ENCODE data around the gene FOXI2. TPM values are rescaled to one million over a fixed set of nuclear protein-coding genes. Genes with fewer than 3 reads are reported as not detected.

FOXI2 gene
- total RNA-seq, 1 experiment from 2014 or later, result not detected

GRCh38 chr10:127774766-127775559 is 38.0 kb downstream of the FOXI2 start:
- TF ChIP-seq CTCF (IDR thresholded peaks at IDR 0.05; ENCODE audit: unreplicated experiment), result no peak
- Mint-ChIP-seq H3K4me1 (ENCODE audit: low read depth, unreplicated experiment) (no peaks in the 10 kb centered on the region), H3K27ac (ENCODE audit: unreplicated experiment) (no peak overlapping the region), H3K9me3 (ENCODE audit: low read depth, unreplicated experiment) (no peaks in the 10 kb centered on the region), H3K27me3 (ENCODE audit: unreplicated experiment) (peaks cover 4% of the 10 kb centered on the region), H3K4me3 (ENCODE audit: low read depth, unreplicated experiment) (no peak overlapping the region), H3K36me3 (ENCODE audit: insufficient read depth, unreplicated experiment) (no peaks in the 10 kb centered on the region)
- intact Hi-C loops (cut with micrococcal nuclease; ENCODE audit: unreplicated experiment), result no loop called here
- no TSS peak for BruUV-seq (replicated peaks)
- peak; percentile 28 for DNase-seq
- CTCF ChIA-PET, result interaction anchor here (0.6 kb wide), 1 partner anchor 115 kb away, joined by 3 read pairs; no protein-coding TSS in a partner anchor

- no peak overlapping the region for H3K4me3 Mint-ChIP-seq (ENCODE audit: low read depth, unreplicated experiment)
- H3K9me3 Mint-ChIP-seq (ENCODE audit: low read depth, unreplicated experiment), result no peaks in the 10 kb centered on the region
- CTCF ChIA-PET, result interaction anchor here (0.6 kb wide), 1 partner anchor 192 kb away, joined by 4 read pairs; no protein-coding TSS in a partner anchor
- no peaks in the 10 kb centered on the region for H3K4me1 Mint-ChIP-seq (ENCODE audit: low read depth, unreplicated experiment)
- no peak overlapping the region for H3K27ac Mint-ChIP-seq (ENCODE audit: unreplicated experiment)
- H3K36me3 Mint-ChIP-seq (ENCODE audit: insufficient read depth, unreplicated experiment), result no peaks in the 10 kb centered on the region
- no peak for TF ChIP-seq CTCF (IDR thresholded peaks at IDR 0.05; ENCODE audit: unreplicated experiment)
- H3K27me3 Mint-ChIP-seq (ENCODE audit: unreplicated experiment), result peaks cover 8% of the 10 kb centered on the region
- BruUV-seq (replicated peaks), result no TSS peak
- no peak for DNase-seq
- intact Hi-C loops (cut with micrococcal nuclease; ENCODE audit: unreplicated experiment), result no loop called here
These were observed 39.8 kb downstream of the FOXI2 start for GRCh38 chr10:127776816-127777215.

DNA sequence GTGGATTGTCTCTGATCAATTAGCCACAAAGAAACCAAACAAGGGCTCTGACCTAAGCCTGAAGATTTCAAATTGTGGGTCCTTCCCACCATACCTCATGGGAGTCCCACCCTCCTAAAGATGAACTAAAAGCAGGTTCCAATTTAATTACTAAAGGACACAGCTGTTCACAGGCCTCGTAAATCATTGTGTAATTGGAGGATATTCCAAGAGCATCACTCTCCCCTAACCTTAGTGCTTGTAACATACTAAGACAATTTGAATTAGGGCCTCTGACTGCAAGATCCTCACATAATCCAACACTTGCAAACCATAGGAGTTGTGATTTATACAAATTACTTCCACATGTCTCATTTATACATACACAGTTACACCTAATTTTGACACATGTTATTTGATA is 44.4 kb downstream of the FOXI2 start:
- H3K27me3 Mint-ChIP-seq (ENCODE audit: unreplicated experiment), result peaks cover 22% of the 10 kb centered on the region
- no TSS peak for BruUV-seq (replicated peaks)
- H3K4me1 Mint-ChIP-seq (ENCODE audit: low read depth, unreplicated experiment), result no peaks in the 10 kb centered on the region
- no peak overlapping the region for H3K4me3 Mint-ChIP-seq (ENCODE audit: low read depth, unreplicated experiment)
- no peak for DNase-seq
- no peaks in the 10 kb centered on the region for H3K36me3 Mint-ChIP-seq (ENCODE audit: insufficient read depth, unreplicated experiment)
- CTCF ChIA-PET, result no interaction called here
- no peaks in the 10 kb centered on the region for H3K9me3 Mint-ChIP-seq (ENCODE audit: low read depth, unreplicated experiment)
- H3K27ac Mint-ChIP-seq (ENCODE audit: unreplicated experiment), result no peak overlapping the region
- intact Hi-C loops (cut with micrococcal nuclease; ENCODE audit: unreplicated experiment), result no loop called here
- TF ChIP-seq CTCF (IDR thresholded peaks at IDR 0.05; ENCODE audit: unreplicated experiment), result no peak

DNA sequence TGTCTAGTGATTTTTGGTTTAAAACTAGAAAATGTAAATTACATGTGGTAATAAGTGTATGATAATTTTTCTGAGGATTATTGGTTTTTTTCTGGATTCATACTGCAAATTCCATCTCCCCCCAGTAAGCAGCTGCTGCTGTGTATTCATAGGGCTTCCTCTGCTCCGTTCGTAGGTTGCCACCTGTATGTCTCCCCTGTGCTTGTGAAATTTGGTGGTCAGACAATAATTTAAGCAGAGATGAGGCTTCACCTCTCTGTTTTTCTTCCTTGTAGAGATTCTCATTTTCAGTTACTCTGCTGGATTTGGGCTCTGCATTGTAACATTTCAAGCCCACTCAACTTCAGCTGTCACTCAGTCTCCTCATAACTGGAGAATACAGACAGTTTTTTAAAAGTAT is 50.9 kb downstream of the FOXI2 start:
- Mint-ChIP-seq H3K4me1 (ENCODE audit: low read depth, unreplicated experiment) (no peaks in the 10 kb centered on the region), H3K4me3 (ENCODE audit: low read depth, unreplicated experiment) (no peak overlapping the region), H3K36me3 (ENCODE audit: insufficient read depth, unreplicated experiment) (no peaks in the 10 kb centered on the region), H3K9me3 (ENCODE audit: low read depth, unreplicated experiment) (no peaks in the 10 kb centered on the region), H3K27ac (ENCODE audit: unreplicated experiment) (no peak overlapping the region), H3K27me3 (ENCODE audit: unreplicated experiment) (peaks cover 48% of the 10 kb centered on the region)
- DNase-seq, result no peak
- no TSS peak for BruUV-seq (replicated peaks)
- no peak for TF ChIP-seq CTCF (IDR thresholded peaks at IDR 0.05; ENCODE audit: unreplicated experiment)
- intact Hi-C loops (cut with micrococcal nuclease; ENCODE audit: unreplicated experiment), result no loop called here
- CTCF ChIA-PET, result no interaction called here

Data from Calu3 (cell line).